ENCODE results near the gene ZIC4.

Gene ZIC4

DNA sequence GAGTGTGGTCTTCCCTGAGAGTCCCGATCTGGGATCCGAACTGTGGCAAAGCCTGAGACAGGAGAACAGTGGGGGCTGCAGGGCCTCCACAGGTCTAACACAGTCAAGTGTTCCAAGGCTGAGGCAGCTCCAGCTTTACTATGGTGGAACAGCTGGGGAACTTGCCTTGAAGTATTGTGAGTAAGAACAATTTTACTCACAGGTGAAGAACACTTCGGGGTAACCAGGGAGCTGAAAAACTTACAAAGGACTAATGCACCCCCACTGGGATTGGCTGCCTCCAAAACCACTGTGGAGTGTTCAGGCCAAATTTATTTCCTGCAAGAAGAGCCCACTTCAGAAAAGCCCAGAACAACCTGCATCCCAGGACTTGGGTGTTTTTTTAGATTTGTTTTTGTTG, 25.4 kb downstream of the ZIC4 start:
- no peaks in the 10 kb centered on the region for H3K36me3 Mint-ChIP-seq (ENCODE audit: low read depth)
- no peak overlapping the region for H3K27ac Mint-ChIP-seq
- H3K4me1 Mint-ChIP-seq = peaks cover 29% of the 10 kb centered on the region
- TF ChIP-seq, protein P1, sequence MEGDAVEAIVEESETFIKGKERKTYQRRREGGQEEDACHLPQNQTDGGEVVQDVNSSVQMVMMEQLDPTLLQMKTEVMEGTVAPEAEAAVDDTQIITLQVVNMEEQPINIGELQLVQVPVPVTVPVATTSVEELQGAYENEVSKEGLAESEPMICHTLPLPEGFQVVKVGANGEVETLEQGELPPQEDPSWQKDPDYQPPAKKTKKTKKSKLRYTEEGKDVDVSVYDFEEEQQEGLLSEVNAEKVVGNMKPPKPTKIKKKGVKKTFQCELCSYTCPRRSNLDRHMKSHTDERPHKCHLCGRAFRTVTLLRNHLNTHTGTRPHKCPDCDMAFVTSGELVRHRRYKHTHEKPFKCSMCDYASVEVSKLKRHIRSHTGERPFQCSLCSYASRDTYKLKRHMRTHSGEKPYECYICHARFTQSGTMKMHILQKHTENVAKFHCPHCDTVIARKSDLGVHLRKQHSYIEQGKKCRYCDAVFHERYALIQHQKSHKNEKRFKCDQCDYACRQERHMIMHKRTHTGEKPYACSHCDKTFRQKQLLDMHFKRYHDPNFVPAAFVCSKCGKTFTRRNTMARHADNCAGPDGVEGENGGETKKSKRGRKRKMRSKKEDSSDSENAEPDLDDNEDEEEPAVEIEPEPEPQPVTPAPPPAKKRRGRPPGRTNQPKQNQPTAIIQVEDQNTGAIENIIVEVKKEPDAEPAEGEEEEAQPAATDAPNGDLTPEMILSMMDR (IDR thresholded peaks at IDR 0.05) = no peak
- DNase-seq = no peak
- H3K9me3 Mint-ChIP-seq = no peaks in the 10 kb centered on the region
- no peak overlapping the region for H3K4me3 Mint-ChIP-seq
- peaks cover 98% of the 10 kb centered on the region for H3K27me3 Mint-ChIP-seq (ENCODE audit: low read depth, poor library complexity)

DNA sequence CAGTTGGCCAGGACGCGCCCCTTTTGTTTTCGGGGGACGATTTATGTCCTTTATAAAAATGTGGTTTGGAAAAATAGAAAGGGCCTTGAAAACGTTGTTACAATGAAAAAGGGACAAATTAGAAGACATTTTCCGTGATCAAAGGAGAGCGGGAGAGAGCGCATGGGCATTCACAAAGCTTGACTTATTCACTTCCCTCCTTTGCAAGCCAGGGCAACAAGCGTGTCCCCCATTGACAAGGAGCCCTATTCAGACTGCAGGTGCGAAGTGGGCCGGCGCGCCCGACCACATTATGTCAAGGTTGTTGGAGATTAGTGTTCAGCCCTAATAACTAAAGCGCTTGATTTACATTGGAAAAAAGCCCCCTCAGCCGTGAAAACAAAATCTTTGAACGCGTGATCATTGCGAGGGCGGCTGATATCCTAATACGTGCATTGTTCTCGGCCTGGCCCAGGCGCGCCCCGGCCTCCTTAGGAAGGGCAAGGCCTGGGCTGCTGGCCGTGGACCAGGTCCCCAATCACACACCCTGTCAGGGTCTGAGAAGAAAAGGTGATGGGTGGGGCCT, 25.9 kb downstream of the ZIC4 start:
- no peak for DNase-seq
- Mint-ChIP-seq H3K4me1 (peaks cover 29% of the 10 kb centered on the region), H3K27ac (no peak overlapping the region), H3K27me3 (ENCODE audit: low read depth, poor library complexity) (peaks cover 98% of the 10 kb centered on the region), H3K9me3 (no peaks in the 10 kb centered on the region), H3K36me3 (ENCODE audit: low read depth) (no peaks in the 10 kb centered on the region), H3K4me3 (no peak overlapping the region)
- TF ChIP-seq, protein P1 (IDR thresholded peaks at IDR 0.05) = no peak

DNA sequence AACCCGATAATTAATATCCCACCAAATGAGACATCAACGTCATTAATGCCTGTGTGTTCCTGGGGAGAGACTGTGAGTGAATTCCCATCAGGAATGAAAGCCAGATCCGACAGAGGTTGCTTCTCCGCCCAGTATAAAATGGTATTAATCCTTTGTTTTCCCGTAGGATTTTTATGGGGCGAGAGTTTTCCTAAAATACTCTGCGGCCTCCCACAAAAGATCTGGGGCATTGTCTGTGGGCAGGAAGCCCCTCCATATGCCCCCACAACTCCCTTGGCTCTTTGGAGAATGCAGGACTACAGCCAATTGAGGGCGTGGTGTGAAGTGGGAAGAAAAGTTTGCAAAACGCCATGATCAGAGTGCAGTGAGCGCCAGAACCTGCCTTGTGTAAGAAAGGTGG, 26.7 kb downstream of the ZIC4 start:
- Mint-ChIP-seq H3K27me3 (ENCODE audit: low read depth, poor library complexity) (peaks cover 98% of the 10 kb centered on the region), H3K36me3 (ENCODE audit: low read depth) (no peaks in the 10 kb centered on the region), H3K4me3 (no peak overlapping the region), H3K27ac (no peak overlapping the region), H3K4me1 (peaks cover 24% of the 10 kb centered on the region), H3K9me3 (no peaks in the 10 kb centered on the region)
- TF ChIP-seq, protein P1 (IDR thresholded peaks at IDR 0.05) = no peak
- DNase-seq = no peak

DNA sequence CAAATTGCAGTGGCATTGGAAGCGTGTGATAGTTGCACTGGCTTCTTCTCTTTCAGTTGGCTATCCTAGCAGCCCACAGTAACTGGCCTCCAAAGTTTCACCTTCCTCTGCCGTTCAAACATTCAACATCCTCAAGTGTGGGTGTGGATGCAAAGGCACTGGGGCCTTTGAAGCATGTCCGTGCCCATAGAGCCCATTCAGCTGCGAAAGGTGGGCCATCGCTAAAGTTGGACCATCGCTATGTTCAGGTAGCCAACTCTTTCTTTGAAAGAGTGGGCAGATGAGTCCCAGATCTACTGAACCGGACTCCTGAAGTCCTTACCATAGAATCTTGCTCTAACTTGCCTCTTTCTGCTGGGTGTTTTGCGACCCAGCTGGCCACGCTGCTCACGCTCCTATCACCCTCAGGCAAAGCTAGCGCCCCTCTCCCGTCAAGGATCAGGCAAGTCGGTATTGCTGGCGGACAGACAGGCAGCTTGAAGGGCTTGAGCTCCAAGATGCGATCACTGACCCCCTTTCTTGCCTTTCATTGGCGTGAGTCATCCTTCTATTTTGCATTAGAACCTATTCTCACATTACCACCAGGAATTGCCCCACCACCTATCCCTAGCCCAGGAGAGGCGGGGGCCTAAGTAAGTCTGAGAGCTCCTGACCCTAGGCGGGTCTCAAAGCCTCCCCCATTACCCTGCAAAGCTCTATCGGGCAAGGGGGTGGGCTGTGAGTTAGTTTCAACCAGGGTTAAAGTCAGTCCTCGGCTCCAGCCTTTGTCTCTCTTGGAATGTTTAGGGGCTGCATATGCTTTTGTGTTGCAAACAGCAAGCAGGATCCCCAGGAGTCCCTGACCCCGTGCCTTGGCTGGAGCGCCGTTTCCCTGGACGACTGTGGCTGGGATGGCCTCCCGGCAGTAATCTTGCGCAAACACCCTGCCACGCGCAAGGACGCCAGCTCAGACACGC, 28.7 kb downstream of the ZIC4 start:
- Mint-ChIP-seq H3K4me3 (peak overlapping the region; percentile 55), H3K36me3 (ENCODE audit: low read depth) (no peaks in the 10 kb centered on the region), H3K9me3 (no peaks in the 10 kb centered on the region), H3K4me1 (peaks cover 19% of the 10 kb centered on the region), H3K27me3 (ENCODE audit: low read depth, poor library complexity) (peaks cover 98% of the 10 kb centered on the region), H3K27ac (no peak overlapping the region)
- DNase-seq = no peak
- TF ChIP-seq, protein P1 (IDR thresholded peaks at IDR 0.05) = no peak

DNA sequence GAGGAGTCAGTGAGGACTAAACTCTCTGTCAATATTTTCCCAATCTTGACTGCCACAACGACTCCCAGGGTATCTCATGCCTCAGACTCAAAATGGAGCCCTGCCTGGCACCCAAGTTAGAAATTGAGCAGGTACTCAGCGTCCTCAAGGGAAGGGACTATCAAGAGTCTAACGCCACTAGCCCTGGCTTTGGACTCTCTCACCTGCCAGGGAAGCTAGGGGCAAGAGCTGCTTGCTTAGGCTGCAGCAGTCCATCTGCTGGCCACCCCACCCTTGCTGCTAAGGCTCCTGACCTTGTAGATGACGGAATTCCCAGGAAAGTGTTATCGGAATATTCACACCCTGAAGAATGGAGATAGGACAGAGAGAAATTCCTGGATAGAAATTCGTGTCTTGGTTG, 33.0 kb downstream of the ZIC4 start:
- no peak overlapping the region for H3K27ac Mint-ChIP-seq
- peaks cover 3% of the 10 kb centered on the region for H3K9me3 Mint-ChIP-seq

More for the DNA sequence above, 33.0 kb downstream of the ZIC4 start:
- TF ChIP-seq, protein P1 (IDR thresholded peaks at IDR 0.05) = no peak
- no peak for DNase-seq
- Mint-ChIP-seq H3K4me3 (no peak overlapping the region), H3K36me3 (ENCODE audit: low read depth) (no peaks in the 10 kb centered on the region), H3K27me3 (ENCODE audit: low read depth, poor library complexity) (peaks cover 100% of the 10 kb centered on the region), H3K4me1 (peaks cover 20% of the 10 kb centered on the region)
